Endometrial microvascular endothelial cells (primary cell): Measurements from ENCODE around the gene MYOCOS. TPM values are rescaled to one million over a fixed set of nuclear protein-coding genes. Genes with fewer than 3 reads are reported as not detected.

ENCODE experiments used
- in situ Hi-C: cut with HindIII; loops from 2 replicates; pipeline ENCODE4 v1.10.0; 2017; ENCODE audit warnings: low sequenced_read_pairs, low pct_unique_long_range_greater_than_20kb; ENCODE audit errors: inconsistent ontology term
- total RNA-seq: library from RNA; depleted of rRNA; stranded (reverse); fragments of >200 nt; gene quantifications from one replicate; pipeline ENCODE4 v1.2.3, GENCODE V29; 2015; ENCODE audit errors: inconsistent ontology term

MYOCOS gene
- total RNA-seq, 1 donor from 2014 or later = not detected

DNA sequence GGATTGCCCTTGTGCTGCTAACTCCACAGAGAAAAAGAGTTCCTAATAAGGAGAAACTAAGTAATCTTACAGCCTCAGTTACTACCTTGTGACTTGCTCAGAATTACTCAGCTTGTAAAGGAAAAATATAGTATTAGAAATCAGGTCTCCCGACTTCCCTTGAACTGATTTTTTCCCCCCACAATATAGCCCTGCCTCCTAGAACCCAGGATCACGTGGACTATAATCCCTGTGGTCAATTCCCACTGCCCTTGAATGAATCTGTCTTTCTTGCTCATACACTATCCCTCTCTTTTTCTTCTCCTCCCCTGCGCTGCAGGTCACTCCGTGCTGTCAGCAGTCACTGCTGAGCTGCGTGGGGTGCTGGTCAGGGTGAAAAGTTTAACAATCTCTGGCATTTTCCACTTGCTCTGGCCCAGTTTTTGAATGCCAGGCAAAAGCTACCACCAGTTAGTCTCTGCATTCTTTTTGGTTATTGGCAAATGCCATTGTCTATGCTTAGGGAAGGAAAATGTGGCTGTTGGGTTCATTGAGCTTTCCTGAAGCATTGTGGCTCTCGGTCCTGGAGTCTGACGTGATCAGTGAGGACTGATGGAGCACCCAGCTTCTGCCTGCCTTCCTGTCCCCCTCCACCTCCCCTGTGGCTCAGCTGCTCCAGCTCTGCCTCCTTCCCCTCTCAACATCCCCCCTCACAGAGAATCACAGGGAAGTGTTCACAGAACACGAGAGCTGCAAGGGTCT is 32.3 kb downstream of the MYOCOS start:
- in situ Hi-C loops = loop anchor here (25.0 kb wide), 1 partner anchor 308 kb away; no protein-coding TSS in a partner anchor

DNA sequence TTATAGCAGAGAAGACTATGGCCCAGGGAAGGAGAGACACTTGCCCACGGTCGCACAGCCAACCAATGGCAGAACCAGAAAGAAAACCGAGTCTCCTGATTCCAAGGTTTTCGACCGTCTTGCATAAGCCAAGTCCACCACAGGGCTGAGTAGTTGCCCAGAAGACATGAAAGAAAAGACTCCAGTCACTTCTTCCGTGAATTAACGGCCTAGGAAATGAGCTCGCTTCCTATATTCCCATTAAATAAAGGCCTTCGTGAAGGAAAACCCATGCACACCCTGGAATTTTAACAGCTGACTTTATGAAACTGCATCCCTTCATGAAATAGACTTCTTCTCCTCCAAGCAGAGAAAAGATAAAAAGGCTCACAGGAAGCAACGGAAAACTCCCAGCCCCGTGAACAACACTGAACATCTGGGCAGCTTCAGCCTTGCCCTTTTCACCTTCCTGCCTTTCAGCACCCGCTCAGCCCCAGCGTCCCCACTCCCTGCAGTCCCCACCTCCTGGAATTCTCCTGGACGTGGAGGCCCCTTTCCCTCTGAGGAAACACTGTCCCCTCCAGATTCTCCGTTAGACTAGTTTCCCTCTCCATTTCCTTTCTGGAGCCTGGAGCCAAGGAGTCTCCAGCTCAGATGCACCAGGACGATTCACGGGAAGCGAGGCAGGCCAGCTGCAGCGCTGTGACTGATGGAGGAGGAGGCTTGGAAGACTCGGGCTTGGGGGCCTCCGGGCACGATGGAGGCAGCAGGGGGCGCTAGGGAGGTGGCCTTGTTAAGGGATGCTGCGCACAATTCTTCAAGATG is 33.1 kb downstream of the MYOCOS start:
- in situ Hi-C loops = loop anchor here (25.0 kb wide), 1 partner anchor 307 kb away; no protein-coding TSS in a partner anchor

DNA sequence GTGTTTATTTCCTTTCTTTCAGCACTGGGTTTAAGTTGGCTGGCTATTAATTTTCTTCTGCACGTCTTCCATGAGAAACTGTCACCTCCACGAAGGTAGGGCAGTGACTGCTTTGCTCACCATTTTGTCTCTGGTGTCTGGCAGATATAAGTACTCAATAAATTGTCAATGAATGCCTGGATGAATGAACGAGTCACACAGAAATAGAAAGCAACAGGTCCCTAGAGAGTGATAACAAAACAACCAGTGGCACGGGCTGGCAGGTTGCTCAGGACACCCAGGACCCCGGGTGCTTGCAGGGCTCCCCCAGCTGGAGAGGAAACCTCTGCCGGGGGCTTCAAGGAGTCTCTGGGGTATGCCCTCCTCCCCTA is 33.7 kb downstream of the MYOCOS start:
- in situ Hi-C loops = loop anchor here (25.0 kb wide), 1 partner anchor 307 kb away; no protein-coding TSS in a partner anchor

DNA sequence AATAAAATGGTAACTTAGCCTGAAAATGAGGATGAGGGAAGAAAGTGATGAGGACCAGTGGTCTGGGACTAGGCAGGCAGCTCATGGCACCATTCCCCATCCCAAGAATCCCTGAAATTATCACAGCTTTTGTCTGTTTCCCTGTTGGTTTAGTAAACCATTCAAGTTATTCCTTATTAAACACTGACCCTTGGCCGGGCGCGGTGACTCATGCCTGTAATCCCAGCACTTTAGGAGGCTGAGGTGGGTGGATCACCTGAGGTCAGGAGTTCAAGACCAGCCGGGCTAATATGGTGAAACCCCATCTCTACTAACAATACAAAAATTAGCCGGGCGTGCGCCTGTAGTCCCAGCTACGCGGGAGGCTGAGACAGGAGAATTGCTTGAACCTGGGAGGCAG is 34.2 kb downstream of the MYOCOS start:
- in situ Hi-C loops = loop anchor here (25.0 kb wide), 1 partner anchor 306 kb away; no protein-coding TSS in a partner anchor

DNA sequence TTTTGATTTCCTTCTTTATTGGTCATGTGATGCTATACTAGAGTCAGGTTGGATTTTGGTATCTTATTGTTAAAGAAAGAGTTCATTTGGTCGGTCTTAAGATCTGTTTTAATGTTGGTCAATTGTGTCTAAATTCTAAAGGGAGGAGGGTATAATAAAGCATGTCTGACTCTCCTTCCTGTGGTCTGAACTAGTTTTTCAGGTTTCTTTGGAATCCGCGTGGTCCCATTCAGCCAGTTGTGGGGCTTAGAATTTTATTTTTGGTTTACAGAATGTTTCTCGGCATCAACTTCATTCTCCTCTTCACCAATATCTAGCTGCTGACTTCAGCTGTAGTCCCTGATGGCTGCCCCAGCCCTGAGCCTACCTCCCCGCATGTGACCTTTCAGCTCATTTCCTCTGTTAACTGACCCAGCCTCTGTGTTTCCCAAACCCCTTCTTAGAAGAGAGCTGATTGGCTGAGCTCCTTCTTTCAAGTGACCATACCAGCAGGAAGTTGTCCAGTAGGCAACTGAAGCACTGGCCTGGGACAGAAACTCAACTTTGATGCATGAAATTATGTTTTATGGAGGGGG is 39.1 kb downstream of the MYOCOS start:
- in situ Hi-C loops = loop anchor here (25.0 kb wide), 1 partner anchor 301 kb away; no protein-coding TSS in a partner anchor

DNA sequence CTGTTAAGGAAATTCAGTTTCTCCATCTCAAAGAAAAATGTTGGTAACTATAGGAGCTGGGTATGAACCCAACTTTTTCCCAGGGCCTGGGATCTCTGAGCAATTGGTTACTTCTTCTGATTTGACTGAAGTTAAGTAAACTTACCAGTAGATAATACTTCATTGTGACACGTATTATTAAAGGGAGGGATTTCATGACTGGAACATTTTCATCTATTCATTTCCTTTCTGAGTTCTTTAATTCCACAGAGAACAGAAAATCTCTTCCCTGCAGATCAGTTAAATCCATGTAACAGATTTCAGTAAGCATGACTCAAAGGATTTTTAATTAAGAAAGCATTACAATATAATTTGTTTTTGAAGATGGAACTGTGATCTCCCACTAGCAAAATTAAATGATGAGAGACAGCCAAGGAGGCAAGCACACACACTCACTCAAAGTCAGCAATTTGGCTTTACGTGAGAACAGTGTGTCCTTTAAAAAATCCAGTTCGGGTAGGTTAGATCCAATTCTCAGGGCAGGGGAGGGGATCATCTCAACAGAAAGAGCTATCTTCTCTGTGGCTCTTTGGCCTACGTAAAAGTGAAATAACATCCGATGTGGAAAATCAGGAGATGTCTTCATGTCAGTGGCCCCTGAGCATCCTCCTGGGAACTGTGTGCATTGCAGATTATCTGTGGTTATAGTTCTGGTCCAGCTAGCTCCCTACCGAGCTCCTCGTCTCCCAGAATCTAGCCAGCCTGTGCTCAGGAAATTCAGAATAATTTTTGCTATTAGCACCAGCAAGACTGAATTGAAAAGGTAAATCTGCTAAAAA is 41.2 kb downstream of the MYOCOS start:
- in situ Hi-C loops = loop anchor here (25.0 kb wide), 1 partner anchor 299 kb away; no protein-coding TSS in a partner anchor

DNA sequence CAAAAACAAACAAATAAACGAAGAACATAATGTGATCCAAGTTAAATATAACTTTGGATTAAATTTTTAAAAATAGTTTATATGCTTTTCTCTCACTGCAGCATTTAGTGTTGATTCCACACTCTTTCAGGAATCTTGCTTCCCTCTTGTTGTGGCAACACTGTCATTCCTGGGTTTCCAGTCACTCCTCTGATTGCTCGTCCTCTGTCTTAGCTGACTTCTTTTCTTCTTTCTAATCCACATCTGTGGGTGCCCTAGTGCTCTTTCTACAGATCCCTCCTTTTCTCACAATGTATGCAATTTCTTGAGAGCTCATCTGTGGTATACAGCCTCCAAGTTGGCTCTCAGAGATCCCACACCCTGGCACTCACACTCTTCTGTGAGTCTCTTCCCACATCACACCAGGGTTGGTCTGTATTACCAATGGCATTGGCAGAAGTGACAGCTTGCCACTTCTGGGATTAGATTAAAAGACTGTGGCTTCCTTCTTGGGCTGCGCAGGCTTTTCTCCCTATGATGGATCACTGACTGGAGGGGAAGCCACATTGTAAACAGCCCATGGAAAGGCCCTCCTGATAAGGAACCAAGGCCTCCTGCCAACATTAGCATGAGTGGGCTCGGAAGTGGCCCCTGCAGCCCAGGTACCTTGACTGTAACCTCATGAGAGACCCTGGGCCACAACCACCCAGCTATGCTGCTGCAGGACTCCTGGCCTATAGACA is 42.0 kb downstream of the MYOCOS start:
- in situ Hi-C loops = loop anchor here (25.0 kb wide), 1 partner anchor 298 kb away; no protein-coding TSS in a partner anchor

DNA sequence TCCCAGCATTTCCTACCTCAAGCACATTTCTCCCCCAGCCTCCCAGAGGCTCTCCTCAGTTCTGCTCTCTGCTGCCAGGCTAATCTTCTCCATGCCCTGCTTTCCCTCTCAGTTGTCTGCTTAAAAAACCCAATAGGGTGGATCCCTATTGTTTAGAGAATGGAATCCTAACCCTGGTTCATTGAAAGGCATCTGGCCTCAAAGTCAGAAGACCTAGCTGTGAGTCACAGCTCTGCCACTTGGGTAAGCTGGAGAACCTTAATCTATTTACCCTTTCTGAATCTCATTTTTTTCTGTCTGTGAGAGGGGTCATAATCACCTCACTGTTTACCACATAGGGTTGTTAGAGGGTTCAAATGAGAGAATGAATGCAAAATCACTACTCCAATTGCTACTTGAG is 42.9 kb downstream of the MYOCOS start:
- in situ Hi-C loops = loop anchor here (25.0 kb wide), 1 partner anchor 297 kb away; no protein-coding TSS in a partner anchor

DNA sequence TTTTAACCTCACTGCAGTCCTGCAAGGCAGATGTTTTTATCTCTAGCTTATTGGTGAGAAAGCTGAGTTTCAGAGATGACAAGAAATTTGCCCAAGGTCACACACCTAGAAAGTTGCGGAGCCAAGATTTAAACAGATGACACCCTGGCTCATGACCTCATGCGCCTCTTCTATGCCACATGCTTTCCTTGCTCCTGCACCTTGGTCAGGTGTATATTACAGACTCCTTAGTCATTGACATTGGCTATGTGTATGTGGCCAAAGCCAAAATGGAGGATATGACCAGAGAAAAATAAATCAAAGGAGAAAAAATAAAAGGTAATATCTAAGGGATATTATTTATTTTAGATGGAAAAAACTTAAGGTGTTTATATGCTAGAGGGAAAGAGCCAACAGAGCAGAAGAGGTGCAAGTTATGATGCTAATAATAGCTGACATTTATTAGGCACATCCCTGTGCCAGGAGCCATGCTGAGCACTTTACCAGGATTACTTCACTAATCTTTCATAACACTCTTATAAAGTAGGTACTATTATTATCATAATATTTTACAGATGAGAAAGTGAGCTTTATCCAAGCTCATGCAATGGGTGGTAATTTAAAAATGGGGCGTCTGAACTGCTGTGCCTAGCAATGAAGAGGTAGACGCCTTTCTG is 44.2 kb downstream of the MYOCOS start:
- in situ Hi-C loops = loop anchor here (25.0 kb wide), 1 partner anchor 296 kb away; no protein-coding TSS in a partner anchor

DNA sequence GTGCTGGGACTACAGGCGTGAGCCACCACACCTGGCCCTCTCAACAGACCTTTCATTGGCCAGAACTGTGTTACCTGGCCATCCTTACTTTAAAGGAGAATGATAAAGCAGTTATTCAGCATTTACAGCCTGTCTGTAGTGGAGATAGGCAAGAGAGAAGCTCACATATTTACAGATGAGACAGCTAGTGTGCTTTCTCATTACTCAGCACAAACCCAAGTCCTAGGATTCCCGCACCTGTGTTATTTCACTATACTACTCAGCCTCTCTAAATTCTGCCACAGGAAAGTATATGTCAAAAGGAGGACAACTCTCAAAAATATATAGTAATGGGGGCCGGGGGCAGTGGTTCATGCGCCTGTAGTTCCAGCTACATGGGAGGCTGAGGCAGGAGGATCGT is 46.3 kb downstream of the MYOCOS start:
- in situ Hi-C loops = loop anchor here (25.0 kb wide), 1 partner anchor 294 kb away; no protein-coding TSS in a partner anchor

DNA sequence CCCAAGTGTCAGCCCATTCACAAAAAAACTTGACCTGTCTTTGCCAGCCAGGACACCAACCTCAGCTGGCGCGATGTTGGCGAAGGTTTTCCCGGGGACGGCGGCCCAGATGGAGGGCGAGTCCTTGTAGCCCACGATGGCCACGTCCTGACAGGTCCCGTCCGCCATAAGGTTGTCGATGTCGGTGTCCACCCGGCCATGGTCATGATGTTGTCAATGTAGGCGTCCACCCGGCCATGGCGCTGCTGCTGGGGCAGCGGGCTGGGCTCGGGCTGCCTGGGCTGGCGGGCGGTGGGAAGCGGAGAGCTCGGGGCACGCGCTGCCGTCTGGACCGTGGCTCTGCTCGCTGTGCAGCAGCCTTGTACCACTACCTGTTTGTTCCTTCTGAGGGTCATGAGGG is 48.7 kb downstream of the MYOCOS start:
- in situ Hi-C loops = loop anchor here (25.0 kb wide), 1 partner anchor 292 kb away; no protein-coding TSS in a partner anchor

DNA sequence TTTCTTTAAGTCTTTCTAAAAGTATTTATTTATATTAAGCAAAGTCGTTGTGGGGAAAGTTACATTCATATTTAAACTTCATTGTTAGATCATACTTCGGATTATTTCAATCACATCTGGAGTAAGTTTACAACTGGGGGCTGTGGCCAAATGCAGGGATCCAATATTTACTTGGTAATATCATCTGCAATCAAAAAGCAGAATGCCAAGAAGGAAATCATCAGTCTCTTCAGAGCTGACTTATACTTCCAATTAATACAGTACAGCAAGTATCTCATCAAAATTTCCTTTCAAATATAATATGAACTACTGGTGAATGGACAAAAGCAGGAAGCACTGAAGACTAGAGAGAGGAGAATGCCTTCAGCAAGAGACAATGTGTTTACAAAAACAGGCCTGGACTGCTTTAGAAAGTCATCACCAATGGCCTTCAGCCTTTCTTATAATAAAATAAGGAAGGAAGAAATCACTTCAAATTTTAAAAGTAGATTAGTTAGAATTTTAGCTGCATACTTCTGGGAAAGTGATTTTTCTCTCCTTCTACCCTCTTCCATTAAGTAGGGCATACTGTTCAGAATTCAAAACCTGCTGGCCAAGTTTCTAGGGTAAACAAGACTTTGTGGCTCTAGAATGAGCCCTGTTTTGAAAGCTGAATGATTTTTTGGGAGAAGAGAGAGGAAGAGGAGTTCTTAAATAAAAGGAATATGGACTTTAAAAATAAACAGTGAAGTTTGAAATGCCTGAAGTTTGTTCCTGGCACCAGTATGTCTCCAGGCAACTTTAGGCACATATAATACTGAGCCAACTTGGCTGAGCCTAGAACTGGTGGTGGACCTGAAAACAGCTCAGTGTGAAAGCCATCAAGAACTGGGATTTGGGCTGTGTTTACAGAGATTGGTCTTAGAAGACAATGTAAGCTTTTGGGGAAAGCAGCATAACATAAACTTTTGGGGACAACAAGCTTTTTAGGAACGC is 52.7 kb downstream of the MYOCOS start:
- in situ Hi-C loops = loop anchor here (25.0 kb wide), 1 partner anchor 288 kb away; no protein-coding TSS in a partner anchor

Other genes with a start within 250 kb of the MYOCOS start
- 50.5 TPM for gene PRRC2C, start 136.7 kb upstream of the MYOCOS start, total RNA-seq
- gene MYOC, start 30.4 kb downstream of the MYOCOS start, total RNA-seq = not detected
- gene VAMP4, start 119.8 kb downstream of the MYOCOS start, total RNA-seq = 10.0 TPM
- 33.1 TPM for gene METTL13, start 159.4 kb downstream of the MYOCOS start, total RNA-seq
- 0.84 TPM for gene DNM3, start 219.3 kb downstream of the MYOCOS start, total RNA-seq